NCI-H2107 treated with DMSO at 0.1 percent for 48 hours (cell line): ENCODE results near the gene SLC6A16.
"Not testable (repeated sequence)": the region's sequence is repeated elsewhere in the genome, so short reads cannot be mapped to it uniquely, and the experiment has no call there.

ENCODE experiments used
- DNase-seq: peaks from one replicate; lab custom pipeline; 2025; ENCODE audit not compliant: unreplicated experiment; lab: John Stamatoyannopoulos, UW

The SLC6A16 gene

GRCh38 chr19:49324801-49325576 is at the start of gene SLC6A16:
Gene SLC6A16 (minus strand): TSS chr19:49325191. CDS start chr19:49311347, 13,844 bp downstream.
- DNase-seq: no peak

GRCh38 chr19:49373174-49373573 is 48.2 kb upstream of the SLC6A16 start:
- DNase-seq: not testable (repeated sequence)

DNA sequence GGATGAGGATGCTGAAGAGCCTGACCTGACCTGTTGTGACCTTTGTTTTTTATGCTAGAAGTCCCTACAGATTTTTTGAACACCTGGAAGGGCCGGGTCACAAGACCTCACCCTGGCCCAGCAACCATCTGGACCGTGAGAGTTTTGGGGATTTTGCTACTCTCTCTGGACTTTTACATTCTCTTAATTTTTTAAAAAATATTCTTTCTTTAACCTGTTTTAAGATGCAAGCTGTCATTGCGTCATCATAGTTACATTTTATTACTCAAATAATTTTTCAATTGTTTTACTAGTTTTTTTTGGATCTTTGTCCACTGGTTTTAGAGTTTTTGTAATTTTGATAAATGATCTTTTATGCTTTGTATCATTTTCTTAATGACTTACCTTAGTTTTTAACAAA is 46.2 kb upstream of the SLC6A16 start:
- DNase-seq: no peak

GRCh38 chr19:49368711-49369358 is 43.8 kb upstream of the SLC6A16 start:
- DNase-seq: no peak

GRCh38 chr19:49366110-49366509 is 41.1 kb upstream of the SLC6A16 start:
- DNase-seq: no peak

- no peak for DNase-seq
Observed at GRCh38 chr19:49364083-49364737, 39.2 kb upstream of the SLC6A16 start.

- DNase-seq: no peak
Observed at GRCh38 chr19:49363268-49364082, 38.5 kb upstream of the SLC6A16 start, which contains the start of gene DKKL1. Gene DKKL1 (plus strand): TSS chr19:49363877. CDS start chr19:49363999, 122 bp downstream.

DNA sequence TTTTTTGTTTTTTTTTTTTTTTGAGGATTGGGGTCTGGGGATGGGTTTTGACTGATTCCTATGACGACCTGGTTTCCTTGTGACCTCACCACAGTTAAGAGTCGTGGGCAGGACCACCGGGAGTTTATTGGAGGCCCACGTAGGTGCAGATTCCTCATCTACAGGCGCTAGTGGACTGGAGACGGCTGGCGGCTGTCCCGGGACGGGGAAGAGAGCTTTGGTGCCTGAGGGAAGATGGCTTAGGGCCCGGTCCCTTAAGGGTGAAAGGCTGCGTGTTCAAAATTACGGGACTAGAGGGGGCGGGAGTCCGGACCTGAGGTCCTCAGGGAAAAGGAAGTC is 37.9 kb upstream of the SLC6A16 start:
- no peak for DNase-seq

DNA sequence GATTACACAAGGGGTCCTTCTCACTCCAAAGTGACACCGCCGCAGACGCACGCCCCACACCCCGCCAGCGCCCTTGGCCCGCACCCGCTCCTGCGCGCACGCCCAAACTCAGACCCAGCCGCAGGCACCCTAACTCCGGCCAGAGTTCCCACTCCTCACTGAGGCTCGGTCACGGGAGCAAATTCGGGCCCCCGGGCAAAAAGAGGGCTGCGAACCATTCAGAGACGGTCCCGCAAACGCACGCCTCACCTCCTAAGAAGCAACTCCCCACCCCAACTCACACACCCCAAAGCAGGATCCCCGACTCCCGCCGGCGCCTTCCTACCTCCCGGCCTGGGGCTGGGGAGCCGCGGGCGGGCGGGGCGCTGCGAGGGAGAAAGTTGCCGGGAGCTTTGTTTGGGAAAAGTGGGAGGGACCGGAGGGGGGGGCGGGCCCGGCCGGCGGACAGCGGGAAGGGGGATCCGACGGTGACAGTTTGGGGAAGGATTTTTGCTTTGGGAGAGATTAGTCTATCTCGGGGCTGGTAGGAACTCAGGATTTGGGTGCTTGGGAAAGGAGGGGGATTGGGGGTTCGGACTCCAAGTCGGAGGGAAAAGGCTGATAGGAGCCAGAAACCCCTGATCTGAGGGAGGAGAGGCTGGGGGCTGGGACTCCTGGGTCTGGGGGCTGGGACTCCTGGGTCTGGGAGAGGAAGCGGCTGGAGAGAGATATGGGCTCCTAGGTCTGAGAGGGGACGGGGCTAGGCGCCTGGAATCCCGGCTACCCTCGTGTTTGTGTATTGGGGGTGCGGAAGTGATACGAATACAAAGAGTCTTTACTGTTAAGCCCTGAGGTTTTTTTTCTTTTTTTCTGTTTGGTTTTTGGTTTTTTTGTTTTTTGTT is 37.3 kb upstream of the SLC6A16 start, which contains the start of gene TEAD2:
TEAD2 (minus strand) TSS at position 369 of the 881 bp plus-strand sequence. CDS start 2,341 bp downstream, outside the sequence.
- DNase-seq: no peak

DNA sequence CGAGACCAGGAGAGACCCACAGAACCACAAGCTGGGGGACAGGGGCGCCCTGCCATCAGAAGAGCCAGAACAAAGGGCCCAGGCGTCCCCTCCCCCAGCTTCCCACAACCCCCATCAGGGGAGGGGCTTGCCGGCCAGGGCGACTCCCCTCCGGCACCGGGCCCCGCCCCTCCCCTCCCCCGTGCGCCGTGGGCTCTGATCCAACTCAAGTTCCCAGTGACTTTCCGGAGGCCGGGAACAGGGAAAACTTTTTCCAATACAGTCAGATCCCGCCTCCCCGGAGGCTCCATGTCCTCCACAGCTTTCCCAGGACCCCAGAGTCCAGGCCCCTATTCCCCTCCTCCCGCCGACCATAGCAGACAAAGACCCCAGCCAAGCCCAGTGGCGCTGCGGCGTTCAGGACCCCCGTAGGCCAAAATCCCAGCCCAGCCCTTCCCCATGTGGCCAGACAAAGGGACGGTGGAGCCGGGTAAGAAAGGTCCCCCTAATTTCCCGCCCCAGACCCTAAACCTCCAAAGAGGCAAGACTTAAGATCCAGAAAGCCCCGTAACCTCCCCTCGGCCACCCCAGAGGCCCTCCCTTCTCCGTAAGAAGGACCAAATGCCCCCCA is 36.6 kb upstream of the SLC6A16 start:
- no peak for DNase-seq

DNA sequence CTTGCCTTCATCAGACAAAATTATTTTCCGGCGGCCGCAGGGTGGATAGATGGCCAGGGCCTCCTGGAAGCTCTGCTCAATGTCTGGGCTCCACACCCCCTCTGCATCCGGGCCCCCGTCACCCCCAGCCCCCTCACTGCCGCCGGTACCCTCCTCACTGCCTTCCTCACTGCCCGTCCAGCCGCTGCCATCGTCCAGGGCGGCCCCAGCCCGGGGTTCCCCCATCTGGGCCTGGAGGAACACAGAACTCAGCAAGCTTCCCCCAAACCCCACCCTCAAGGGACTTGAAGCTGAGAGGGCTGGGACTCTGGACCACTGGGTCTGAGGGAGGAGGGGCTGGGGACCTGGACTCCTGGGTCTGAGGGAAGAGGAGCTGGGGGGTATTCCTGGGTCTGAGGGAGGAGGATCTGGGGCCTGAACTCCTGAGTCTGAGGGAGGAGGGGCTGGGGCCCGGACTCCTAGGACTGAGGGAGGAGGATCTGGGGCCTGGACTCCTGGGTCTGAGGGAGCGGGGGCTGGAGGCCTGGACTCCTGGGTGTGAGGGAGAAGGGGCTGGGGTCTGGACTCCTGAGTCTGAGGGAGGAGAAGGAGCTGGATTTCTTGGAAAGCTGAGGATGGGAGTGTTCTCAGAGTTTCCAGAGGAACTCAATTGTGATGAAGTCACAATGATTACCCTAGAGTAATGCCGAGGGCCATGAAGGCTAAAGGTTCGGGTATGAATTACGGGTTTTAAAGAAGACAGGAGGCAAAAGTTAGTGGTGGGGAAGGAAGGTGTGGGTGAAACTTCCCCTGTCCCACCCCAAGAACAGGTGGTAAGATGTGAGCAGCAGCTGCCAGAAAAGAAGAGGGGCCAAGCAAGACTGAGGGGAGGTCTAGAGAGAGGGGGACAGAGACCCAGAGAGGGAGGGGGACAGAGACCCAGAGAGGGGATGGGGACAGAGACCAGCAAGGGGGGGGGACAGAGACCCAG is 35.1 kb upstream of the SLC6A16 start:
- no peak for DNase-seq

- DNase-seq: no peak
Observed at GRCh38 chr19:49357186-49357585, 32.2 kb upstream of the SLC6A16 start.

GRCh38 chr19:49356382-49356781 is 31.4 kb upstream of the SLC6A16 start:
- DNase-seq: no peak

GRCh38 chr19:49355909-49356353 is 30.9 kb upstream of the SLC6A16 start:
- DNase-seq: no peak

DNA sequence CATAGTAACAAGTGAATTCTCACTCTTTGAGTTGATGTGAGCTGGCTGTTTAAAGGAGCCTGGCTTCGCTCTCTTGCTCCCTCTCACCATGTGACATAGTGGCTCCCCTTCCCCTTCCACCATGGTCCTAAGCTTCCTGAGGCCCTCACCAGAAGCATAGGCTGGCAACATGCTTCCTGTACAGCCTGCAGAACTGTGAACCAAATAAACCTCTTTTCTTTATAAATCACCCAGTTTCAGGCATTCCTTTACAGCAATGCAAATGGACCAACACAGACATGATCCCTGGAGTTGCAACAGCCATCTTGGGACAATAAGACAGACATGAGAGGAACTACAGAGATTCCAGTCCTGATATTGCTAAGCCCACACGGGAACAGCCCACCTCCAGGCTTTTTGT is 24.6 kb upstream of the SLC6A16 start:
- no peak for DNase-seq

DNA sequence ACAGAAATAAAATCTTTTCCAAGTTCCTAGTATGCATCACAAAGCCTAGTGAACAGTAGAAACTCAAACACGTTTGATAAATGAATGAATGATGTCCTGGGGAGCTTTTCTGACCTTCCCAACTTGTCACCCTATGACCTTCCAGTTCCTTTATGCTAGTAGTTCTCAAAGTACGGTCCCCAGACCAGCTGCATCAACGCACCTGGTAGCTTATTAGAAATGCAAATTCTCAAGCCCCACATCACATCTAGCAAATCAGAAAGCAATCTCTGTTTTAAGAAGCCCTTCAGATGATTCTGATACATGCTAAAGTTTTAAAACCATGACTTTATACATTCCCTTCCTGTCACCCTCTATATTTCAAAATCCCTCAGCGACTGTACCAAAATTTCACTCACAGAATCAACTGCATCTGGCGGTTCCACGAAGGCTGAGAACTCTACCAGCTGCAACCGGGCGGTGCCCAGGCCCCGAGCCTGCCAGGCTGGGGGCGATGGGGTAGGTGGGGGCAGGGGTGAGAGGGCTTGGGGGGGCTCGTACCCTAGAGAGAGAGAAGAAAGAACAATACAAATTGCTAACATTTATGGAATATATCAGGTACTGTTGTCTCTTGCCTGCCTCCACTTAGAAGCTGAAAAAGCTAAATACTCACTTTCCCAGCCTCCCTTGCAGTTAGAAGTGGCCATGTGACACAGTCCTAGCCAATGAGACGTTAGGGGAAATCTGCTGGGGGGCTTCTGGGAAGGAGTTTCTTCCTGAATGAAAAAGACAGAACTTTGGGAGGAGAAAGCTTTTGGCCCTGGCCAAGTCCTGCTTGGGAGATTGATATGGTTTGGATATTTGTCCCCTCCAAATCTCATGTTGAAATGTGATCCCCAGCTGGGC is 23.6 kb upstream of the SLC6A16 start:
- DNase-seq: no peak

DNA sequence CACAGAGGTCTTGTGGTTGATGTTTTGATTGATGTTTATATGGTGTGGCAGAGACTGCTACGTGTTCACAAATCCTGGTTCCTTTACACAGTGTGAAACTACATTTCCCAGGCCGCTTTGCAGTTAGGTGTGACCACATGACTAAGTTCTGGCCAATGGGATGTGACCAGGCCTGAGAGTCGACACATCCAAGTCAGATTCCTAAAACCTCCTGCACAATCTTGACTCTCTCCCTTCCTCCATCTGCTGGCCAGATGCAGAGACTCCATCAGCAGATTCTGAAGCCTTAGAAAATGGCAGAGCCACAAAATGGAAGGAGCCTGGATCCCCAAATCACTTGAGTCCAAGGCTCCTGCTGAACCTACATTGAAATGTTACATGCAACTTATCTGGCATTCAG is 22.8 kb upstream of the SLC6A16 start:
- DNase-seq: no peak
